ENCODE measurements around the gene TPSB2.
"Not testable (repeated sequence)": the region's sequence is repeated elsewhere in the genome, so short reads cannot be mapped to it uniquely, and the experiment has no call there.

- TF ChIP-seq CTCF (IDR thresholded peaks at IDR 0.05; ENCODE audit: low read depth, low read length, poor library complexity, severe bottlenecking); EZH2phosphoT487 (IDR thresholded peaks at IDR 0.05; ENCODE audit: borderline replicate concordance, low read length): not testable (repeated sequence)
Observed at GRCh38 chr16:1247903-1248537, 18.0 kb upstream of the TPSB2 start.

Data from DOHH2 (cell line).